AG09309 (cell line): ENCODE measurements around the gene STUB1.

Experiments used
- DNase-seq: peaks from one replicate; pipeline ENCODE4 v3.0.0-alpha.2; 2010; ENCODE audit warnings: low read depth
- H3K4me3 ChIP-seq: 2 replicates; pipeline ENCODE4 v1.5.1; 2011; ENCODE audit warnings: mild to moderate bottlenecking, low read depth, low read length, moderate library complexity; ENCODE audit not compliant: control insufficient read depth
- CTCF ChIP-seq: IDR thresholded peaks from 2 replicates; pipeline ENCODE4 v1.5.1; 2011; ENCODE audit warnings: mild to moderate bottlenecking, low read depth, low read length, inconsistent platforms; ENCODE audit not compliant: insufficient read depth, control insufficient read depth; ENCODE audit errors: missing control alignments

Gene STUB1

GRCh38 chr16:719815-720446 is 39.7 kb downstream of the STUB1 start:
- TF ChIP-seq CTCF: peak; percentile 27
- no peak for DNase-seq
- peak overlapping the region; percentile 71 for H3K4me3 ChIP-seq

GRCh38 chr16:720447-720989 is 40.3 kb downstream of the STUB1 start:
- TF ChIP-seq CTCF: peak; percentile 40
- no peak for DNase-seq
- peak overlapping the region; percentile 71 for H3K4me3 ChIP-seq

GRCh38 chr16:720990-721764 is 41.0 kb downstream of the STUB1 start, which contains the start of gene ANTKMT:
ANTKMT (plus strand) TSS chr16:721146; CDS start chr16:721275, 129 bp downstream.
- DNase-seq: no peak
- no peak for TF ChIP-seq CTCF
- peak within 1 kb of the TSS; percentile 71 for H3K4me3 ChIP-seq

GRCh38 chr16:721765-722540 is 41.7 kb downstream of the STUB1 start:
- H3K4me3 ChIP-seq: peak overlapping the region; percentile 71
- no peak for TF ChIP-seq CTCF
- no peak for DNase-seq

- H3K4me3 ChIP-seq: no peak overlapping the region
- DNase-seq: no peak
- no peak for TF ChIP-seq CTCF
These were observed 42.8 kb downstream of the STUB1 start for GRCh38 chr16:722835-723633.
